Muscle of leg (tissue), 11 donors: ENCODE data around the gene DIS3L2. TPM values are rescaled to one million over a fixed set of nuclear protein-coding genes. Genes with fewer than 3 reads are reported as not detected.
A peak's percentile ranks its signal among the peaks of the same experiment; 100 is the strongest.
"Not testable (repeated sequence)": the region's sequence is repeated elsewhere in the genome, so short reads cannot be mapped to it uniquely, and the experiment has no call there.

Source experiments
- DNase-seq: peaks from one replicate; pipeline ENCODE4 v3.0.0; 2013
- H3K27ac ChIP-seq: one replicate; pipeline ENCODE4 v1.5.1; 2013; ENCODE audit warnings: mild to moderate bottlenecking, low read length, control low read depth
- H3K27me3 ChIP-seq: one replicate; pipeline ENCODE4 v1.6.1; 2013; ENCODE audit warnings: low read length; ENCODE audit not compliant: control insufficient read depth, insufficient read depth
- H3K36me3 ChIP-seq: one replicate; pipeline ENCODE4 v1.6.1; 2013; ENCODE audit warnings: low read length; ENCODE audit not compliant: control insufficient read depth, insufficient read depth
- H3K4me1 ChIP-seq: one replicate; pipeline ENCODE4 v1.6.1; 2013; ENCODE audit warnings: low read length; ENCODE audit not compliant: control insufficient read depth, insufficient read depth
- H3K4me3 ChIP-seq: one replicate; pipeline ENCODE4 v1.5.1; 2013; ENCODE audit warnings: low read length, control low read depth
- H3K9me3 ChIP-seq: replicated peaks from 2 replicates; pipeline ENCODE4 v1.6.1; 2013; ENCODE audit warnings: low read depth, low read length; ENCODE audit not compliant: control insufficient read depth
- WGBS: methylation state at CpG from one replicate; pipeline ENCODE4 v1.1.5; 2013; ENCODE audit warnings: missing lambda C conversion rate; ENCODE audit not compliant: insufficient coverage; 5-methylcytosine and 5-hydroxymethylcytosine counted together
- polyA plus RNA-seq, 8 donors: library from polyadenylated mRNA; unstranded; fragments of 120-200 nt; gene quantifications; one replicate each; pipeline versions ENCODE4 v1.2.1 to v1.2.3, GENCODE V29; 2013; ENCODE audit warnings: inconsistent platforms in 1 of 8, low replicate concordance in 1 of 8; ENCODE audit not compliant: insufficient read length in 8 of 8, insufficient read depth in 1 of 8
- total RNA-seq: library from RNA; stranded (reverse); fragments of 120-200 nt; gene quantifications from one replicate; pipeline ENCODE4 v1.2.4, GENCODE V29; 2013

The DIS3L2 gene
- total and polyA plus RNA-seq, 9 donors: 19.3 to 29.8 (median 24.3) TPM

DNA sequence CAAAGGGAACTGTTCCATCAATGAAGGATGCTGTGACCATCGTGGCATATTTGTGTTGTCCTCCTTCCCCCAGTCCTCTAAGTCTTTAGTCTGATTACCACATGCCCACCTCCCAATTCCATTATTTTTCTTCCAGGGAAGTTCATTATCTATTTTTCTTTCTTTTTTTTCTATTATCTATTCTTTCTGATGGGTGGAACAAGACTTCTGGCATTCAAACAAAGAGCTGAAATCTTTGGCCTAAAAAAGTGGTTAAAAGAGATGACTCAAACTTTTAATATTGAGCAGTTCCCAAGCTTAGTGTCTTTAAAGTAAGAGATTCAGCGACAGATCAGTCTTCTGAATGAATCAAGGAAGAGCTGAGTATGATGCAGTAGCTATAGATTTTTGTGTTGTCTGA is 66.6 kb downstream of the DIS3L2 start:
- H3K36me3 ChIP-seq: peaks cover 10% of the 10 kb centered on the region
- DNase-seq: no peak
- H3K4me3 ChIP-seq: no peak overlapping the region
- no peaks in the 10 kb centered on the region for H3K9me3 ChIP-seq
- H3K4me1 ChIP-seq: peaks cover 13% of the 10 kb centered on the region
- 100% methylated on average over 1 of the region's 2 CpGs for WGBS
- H3K27ac ChIP-seq: peak overlapping the region; percentile 45
- H3K27me3 ChIP-seq: no peaks in the 10 kb centered on the region

DNA sequence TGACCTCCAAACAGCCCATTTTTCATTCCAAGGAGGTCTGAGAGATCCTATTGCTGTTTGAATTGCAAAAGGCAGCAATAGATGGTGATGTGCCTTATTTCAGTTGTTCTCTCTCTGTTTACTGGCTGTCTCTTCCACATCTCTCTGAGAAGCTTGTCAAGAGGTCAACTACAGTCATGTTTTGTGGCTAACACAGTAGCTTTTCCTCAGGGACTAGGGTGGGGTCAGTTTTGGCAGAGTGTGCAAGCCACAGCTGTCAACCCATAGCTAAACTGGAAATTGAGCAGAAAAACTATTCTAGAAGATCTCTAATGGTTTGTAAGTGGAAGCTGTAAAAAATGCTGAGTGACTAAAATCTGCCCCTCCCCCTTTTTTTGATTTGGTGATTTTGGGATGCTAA is 67.1 kb downstream of the DIS3L2 start:
- Histone ChIP-seq H3K4me1 (peaks cover 10% of the 10 kb centered on the region), H3K27me3 (no peaks in the 10 kb centered on the region), H3K4me3 (no peak overlapping the region), H3K9me3 (no peaks in the 10 kb centered on the region), H3K36me3 (peaks cover 10% of the 10 kb centered on the region), H3K27ac (peak overlapping the region; percentile 45)
- DNase-seq: peak; percentile 89

DNA sequence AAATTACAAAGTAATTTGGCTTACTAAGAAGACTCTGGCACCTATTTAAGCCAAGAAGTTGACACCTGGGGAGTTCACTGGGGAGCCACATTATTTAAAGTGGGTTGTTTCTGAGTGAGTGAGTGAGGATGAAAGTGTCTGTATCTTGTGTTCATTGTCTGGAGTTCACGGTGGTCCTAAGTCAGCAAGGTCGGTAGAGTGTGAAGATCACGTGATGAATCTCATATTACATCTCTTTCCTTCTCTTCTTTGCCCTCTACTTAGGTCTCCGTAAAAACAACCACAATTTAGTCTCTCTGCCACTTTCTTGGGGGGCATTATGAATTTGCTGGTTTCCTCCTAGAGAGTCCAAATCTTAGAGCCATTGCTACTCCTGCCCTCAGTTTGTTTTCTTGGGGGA is 67.8 kb downstream of the DIS3L2 start:
- no CpG with 5 or more reads among the region's 4 CpGs for whole genome bisulfite sequencing
- H3K27ac ChIP-seq: peak overlapping the region; percentile 33

DNA sequence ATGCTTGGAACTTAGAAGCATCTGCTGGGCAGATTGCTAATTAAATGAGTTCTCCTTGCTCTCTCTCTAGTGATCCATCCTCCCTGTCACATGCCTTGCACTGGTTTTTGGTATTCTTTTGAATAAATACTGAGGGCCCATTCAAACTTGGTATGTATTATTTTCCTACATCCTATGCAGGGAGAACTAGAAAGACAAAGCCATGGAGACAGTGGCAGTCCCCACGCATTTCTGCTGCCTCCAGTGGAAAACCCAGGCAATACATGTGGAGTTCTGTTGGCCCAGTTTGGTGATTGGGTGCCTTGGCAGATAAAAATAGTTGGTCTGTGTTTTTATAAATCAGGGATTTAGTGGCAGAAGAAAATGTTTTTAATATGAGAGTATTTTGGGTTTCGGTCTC is 68.7 kb downstream of the DIS3L2 start:
- no peak for DNase-seq
- Histone ChIP-seq H3K36me3 (peaks cover 10% of the 10 kb centered on the region), H3K4me3 (no peak overlapping the region), H3K27ac (no peak overlapping the region), H3K9me3 (peaks cover 4% of the 10 kb centered on the region), H3K4me1 (peaks cover 10% of the 10 kb centered on the region), H3K27me3 (no peaks in the 10 kb centered on the region)
- 90% methylated on average over 2 of the region's 2 CpGs for WGBS

More for the DNA sequence above, 67.8 kb downstream of the DIS3L2 start:
- no peaks in the 10 kb centered on the region for H3K9me3 ChIP-seq
- peaks cover 10% of the 10 kb centered on the region for H3K36me3 ChIP-seq
- H3K4me1 ChIP-seq: peaks cover 10% of the 10 kb centered on the region
- H3K27me3 ChIP-seq: no peaks in the 10 kb centered on the region
- DNase-seq: no peak
- no peak overlapping the region for H3K4me3 ChIP-seq

GRCh38 chr2:232035292-232035691 is 73.8 kb downstream of the DIS3L2 start:
- not testable (repeated sequence) for H3K27ac ChIP-seq, H3K9me3 ChIP-seq, H3K27me3 ChIP-seq, H3K4me1 ChIP-seq, DNase-seq, H3K4me3 ChIP-seq, H3K36me3 ChIP-seq
- no CpG with 5 or more reads among the region's 2 CpGs for WGBS

DNA sequence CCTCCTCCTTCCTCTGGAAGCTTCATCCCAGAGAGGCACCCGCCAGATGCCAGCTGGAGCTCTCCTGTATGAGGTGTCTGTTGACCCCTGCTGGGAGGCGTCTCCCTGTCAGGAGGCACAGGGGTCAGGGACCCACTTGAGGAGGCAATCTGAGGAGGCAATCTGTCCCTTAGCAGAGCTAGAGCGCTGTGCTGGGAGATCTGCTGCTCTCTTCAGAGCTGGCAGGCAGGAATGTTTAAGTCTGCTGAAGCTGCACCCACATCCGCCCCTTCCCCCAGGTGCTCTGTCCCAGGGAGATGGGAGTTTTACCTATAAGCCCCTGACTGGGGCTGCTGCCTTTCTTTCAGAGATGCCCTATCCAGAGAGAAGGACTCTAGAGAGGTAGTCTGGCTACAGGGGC is 75.4 kb downstream of the DIS3L2 start:
- not testable (repeated sequence) for H3K9me3 ChIP-seq, H3K4me1 ChIP-seq
- 100% methylated on average over 3 of the region's 4 CpGs for WGBS

DNA sequence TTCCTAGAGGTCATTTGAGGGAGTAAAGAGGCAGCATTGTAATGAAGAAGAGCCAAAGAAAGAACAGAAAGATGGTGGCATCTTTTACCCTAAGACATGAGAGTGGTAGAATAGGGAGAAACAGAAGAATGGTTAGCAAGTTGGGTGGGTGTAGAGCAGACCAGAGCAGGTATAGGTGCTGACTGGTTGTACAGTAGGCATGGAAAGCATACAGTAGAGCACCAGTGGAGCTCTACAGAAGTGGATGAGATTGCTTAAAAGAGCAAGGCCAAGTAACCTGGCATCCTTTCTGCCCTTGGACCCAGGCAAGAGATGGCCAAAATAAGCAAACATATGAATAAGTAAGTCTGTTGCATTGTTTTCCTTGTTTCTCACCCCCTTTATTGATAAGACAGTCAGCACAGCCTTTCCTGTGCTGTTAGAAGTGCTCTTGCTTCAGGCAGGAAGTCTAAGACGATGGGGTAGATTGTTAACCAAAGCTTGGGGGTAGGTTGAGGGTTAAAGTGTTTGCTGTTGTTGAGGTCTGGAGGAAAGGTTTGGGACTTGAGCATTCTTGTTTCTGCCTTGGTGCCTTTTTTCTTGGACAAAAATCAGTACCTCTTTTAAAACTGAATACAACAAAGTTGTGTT is 76.9 kb downstream of the DIS3L2 start:
- H3K4me3 ChIP-seq: no peak overlapping the region
- peaks cover 9% of the 10 kb centered on the region for H3K9me3 ChIP-seq
- H3K27ac ChIP-seq: no peak overlapping the region
- no peaks in the 10 kb centered on the region for H3K27me3 ChIP-seq
- H3K4me1 ChIP-seq: no peaks in the 10 kb centered on the region
- WGBS: no CpG with 5 or more reads among the region's 1 CpG
- no peaks in the 10 kb centered on the region for H3K36me3 ChIP-seq
- DNase-seq: no peak

More for the DNA sequence above, 75.4 kb downstream of the DIS3L2 start:
- H3K27me3 ChIP-seq, DNase-seq, H3K27ac ChIP-seq, H3K36me3 ChIP-seq, H3K4me3 ChIP-seq: not testable (repeated sequence)

GRCh38 chr2:232038881-232039485 is 77.5 kb downstream of the DIS3L2 start:
- H3K4me1 ChIP-seq: no peaks in the 10 kb centered on the region
- WGBS: no CpG with 5 or more reads among the region's 7 CpGs
- no peaks in the 10 kb centered on the region for H3K27me3 ChIP-seq
- H3K4me3 ChIP-seq: no peak overlapping the region
- no peaks in the 10 kb centered on the region for H3K36me3 ChIP-seq
- H3K9me3 ChIP-seq: peaks cover 9% of the 10 kb centered on the region
- DNase-seq: no peak
- H3K27ac ChIP-seq: no peak overlapping the region

DNA sequence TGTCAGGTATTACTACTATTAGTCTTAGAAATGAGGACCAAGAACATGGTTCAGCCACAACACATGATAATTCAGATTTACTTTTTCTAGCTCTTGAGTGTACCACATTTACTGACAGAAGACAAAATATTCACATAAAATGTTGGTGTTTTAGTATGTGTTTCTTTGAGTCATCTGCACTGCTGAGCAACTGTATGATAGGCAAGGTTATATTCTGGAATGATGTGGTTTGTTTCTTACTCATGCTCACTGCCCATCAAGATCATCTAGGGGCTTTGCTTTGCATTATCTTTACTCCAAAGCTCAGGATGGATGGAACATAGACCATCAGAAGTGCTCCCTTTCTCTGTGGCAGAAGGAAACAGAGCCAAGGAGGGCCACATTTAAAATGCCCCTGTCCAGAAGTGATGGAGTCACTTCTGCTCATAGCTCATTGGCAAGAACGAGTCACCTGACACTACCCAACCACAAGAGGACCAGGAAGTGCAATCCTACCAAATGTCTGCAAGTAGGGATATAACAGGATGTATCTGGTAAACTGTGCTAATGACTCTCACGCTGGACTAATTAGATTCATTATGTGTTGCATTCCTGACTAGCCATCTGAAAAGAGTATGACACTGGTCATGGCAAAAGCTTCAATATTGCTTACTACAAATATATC is 81.5 kb downstream of the DIS3L2 start:
- no peak for DNase-seq
- H3K27me3 ChIP-seq: no peaks in the 10 kb centered on the region
- no peaks in the 10 kb centered on the region for H3K9me3 ChIP-seq
- no CpG with 5 or more reads among the region's 2 CpGs for WGBS
- H3K4me3 ChIP-seq: no peak overlapping the region
- no peaks in the 10 kb centered on the region for H3K36me3 ChIP-seq
- H3K27ac ChIP-seq: no peak overlapping the region
- no peaks in the 10 kb centered on the region for H3K4me1 ChIP-seq

- no peak for DNase-seq
Measured at GRCh38 chr2:232043966-232044365, 82.5 kb downstream of the DIS3L2 start.

More at GRCh38 chr2:232043966-232044365, 82.5 kb downstream of the DIS3L2 start:
- Histone ChIP-seq H3K27ac (no peak overlapping the region), H3K27me3 (no peaks in the 10 kb centered on the region), H3K4me3 (no peak overlapping the region), H3K36me3 (no peaks in the 10 kb centered on the region), H3K9me3 (no peaks in the 10 kb centered on the region), H3K4me1 (no peaks in the 10 kb centered on the region)
